Hepatic stellate cell (primary cell): Measurements from ENCODE around the gene MAGEB5.
"Not testable (repeated sequence)": the region's sequence is repeated elsewhere in the genome, so short reads cannot be mapped to it uniquely, and the experiment has no call there.

ENCODE experiments used
- DNase-seq: peaks from one replicate; pipeline ENCODE4 v3.0.0; 2011; ENCODE audit warnings: low spot score

MAGEB5 gene

GRCh38 chrX:26215869-26216268 is at the start of gene MAGEB5:
Gene MAGEB5, plus strand, starts transcription at chrX:26216169. Its CDS starts 1,133 bp downstream, at chrX:26217302.
- no peak for DNase-seq

- no peak for DNase-seq
Measured at GRCh38 chrX:26192204-26192603, 23.8 kb upstream of the MAGEB5 start, which contains the start of gene MAGEB6. Gene MAGEB6, plus strand, starts transcription at chrX:26192440. Its CDS starts 1,407 bp downstream, at chrX:26193847.

- no peak for DNase-seq
Measured at GRCh38 chrX:26203561-26203960, 12.4 kb upstream of the MAGEB5 start.

- DNase-seq = not testable (repeated sequence)
Measured at GRCh38 chrX:26204717-26205116, 11.3 kb upstream of the MAGEB5 start.

- DNase-seq = no peak
Measured at GRCh38 chrX:26208012-26208411, 8.0 kb upstream of the MAGEB5 start.

GRCh38 chrX:26219351-26219750 is 3.4 kb downstream of the MAGEB5 start:
- no peak for DNase-seq

- no peak for DNase-seq
Measured at GRCh38 chrX:26234177-26234576, 18.2 kb downstream of the MAGEB5 start.

- no peak for DNase-seq
Measured at GRCh38 chrX:26253526-26253925, 37.6 kb downstream of the MAGEB5 start.

GRCh38 chrX:26254436-26254835 is 38.5 kb downstream of the MAGEB5 start:
- no peak for DNase-seq

- DNase-seq = no peak
Measured at GRCh38 chrX:26262121-26262523, 46.2 kb downstream of the MAGEB5 start.
